ENCODE data around the gene EFNA3.

EFNA3 gene

DNA sequence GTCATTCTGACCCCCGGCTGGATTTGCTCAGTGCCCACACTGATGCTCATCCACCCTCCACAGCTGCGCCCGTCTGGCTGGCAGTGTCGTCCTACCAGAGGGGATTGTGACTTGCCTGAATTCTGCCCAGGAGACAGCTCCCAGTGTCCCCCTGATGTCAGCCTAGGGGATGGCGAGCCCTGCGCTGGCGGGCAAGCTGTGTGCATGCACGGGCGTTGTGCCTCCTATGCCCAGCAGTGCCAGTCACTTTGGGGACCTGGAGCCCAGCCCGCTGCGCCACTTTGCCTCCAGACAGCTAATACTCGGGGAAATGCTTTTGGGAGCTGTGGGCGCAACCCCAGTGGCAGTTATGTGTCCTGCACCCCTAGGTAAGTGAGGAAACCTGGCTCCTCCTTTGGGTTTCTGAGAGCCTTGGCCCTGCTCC is 20.8 kb upstream of the EFNA3 start (continued):
- no peak for TF ChIP-seq KLF10 (tag by site-specific recombination; IDR thresholded peaks at IDR 0.05)
- no peak for TF ChIP-seq GLIS2 (tag by site-specific recombination; IDR thresholded peaks at IDR 0.05)

GRCh38 chr1:155060736-155061135 is 17.9 kb upstream of the EFNA3 start:
- Histone ChIP-seq H3K4me3 (ENCODE audit: low read depth, low read length) (no peak overlapping the region), H3K36me3 (ENCODE audit: control insufficient read depth in 2 of 2, insufficient read depth in 1 of 2, low read length in 2 of 2) (peaks cover 0 to 50% of the 10 kb centered on the region in 2 experiments; a peak in 1 of 3 replicates), H3K4me1 (ENCODE audit: control insufficient read depth, insufficient read depth, low read length) (no peaks in the 10 kb centered on the region; the same call in none of the 2 replicates), H3K9me3 (ENCODE audit: control insufficient read depth, insufficient read depth, low read depth, low read length) (no peaks in the 10 kb centered on the region), H3K27ac (ENCODE audit: extremely low read depth, low read depth, low read length) (no peak overlapping the region)
- ChIA-PET POLR2A (interaction anchor here (1.3 to 1.7 kb wide), 4 partner anchors 10 to 105 kb away, joined by 3 to 7 read pairs (median 4); partner anchors contain the start of genes ADAM15 and PBXIP1), CTCF (interaction anchor here (0.6 to 10.9 kb wide), 19 partner anchors 9 to 582 kb away, joined by 3 to 117 read pairs (median 4); partner anchors contain the start of genes ADAM15, EFNA3 and SHC1)
- TF ChIP-seq, protein P1, sequence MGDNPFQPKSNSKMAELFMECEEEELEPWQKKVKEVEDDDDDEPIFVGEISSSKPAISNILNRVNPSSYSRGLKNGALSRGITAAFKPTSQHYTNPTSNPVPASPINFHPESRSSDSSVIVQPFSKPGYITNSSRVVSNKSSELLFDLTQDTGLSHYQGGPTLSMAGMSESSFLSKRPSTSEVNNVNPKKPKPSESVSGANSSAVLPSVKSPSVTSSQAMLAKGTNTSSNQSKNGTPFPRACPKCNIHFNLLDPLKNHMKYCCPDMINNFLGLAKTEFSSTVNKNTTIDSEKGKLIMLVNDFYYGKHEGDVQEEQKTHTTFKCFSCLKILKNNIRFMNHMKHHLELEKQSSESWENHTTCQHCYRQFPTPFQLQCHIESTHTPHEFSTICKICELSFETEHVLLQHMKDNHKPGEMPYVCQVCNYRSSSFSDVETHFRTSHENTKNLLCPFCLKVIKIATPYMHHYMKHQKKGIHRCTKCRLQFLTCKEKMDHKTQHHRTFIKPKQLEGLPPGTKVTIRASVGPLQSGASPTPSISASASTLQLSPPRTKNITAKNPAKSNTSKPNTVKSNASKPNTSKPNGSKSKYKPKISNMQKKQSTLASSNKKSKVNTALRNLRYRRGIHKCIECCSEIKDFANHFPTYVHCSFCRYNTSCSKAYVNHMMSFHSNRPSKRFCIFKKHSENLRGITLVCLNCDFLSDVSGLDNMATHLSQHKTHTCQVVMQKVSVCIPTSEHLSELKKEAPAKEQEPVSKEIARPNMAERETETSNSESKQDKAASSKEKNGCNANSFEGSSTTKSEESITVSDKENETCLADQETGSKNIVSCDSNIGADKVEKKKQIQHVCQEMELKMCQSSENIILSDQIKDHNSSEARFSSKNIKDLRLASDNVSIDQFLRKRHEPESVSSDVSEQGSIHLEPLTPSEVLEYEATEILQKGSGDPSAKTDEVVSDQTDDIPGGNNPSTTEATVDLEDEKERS (tag by site-specific recombination; IDR thresholded peaks at IDR 0.05) = no peak
- TF ChIP-seq GLIS2 (tag by site-specific recombination; IDR thresholded peaks at IDR 0.05) = peak; percentile 43

DNA sequence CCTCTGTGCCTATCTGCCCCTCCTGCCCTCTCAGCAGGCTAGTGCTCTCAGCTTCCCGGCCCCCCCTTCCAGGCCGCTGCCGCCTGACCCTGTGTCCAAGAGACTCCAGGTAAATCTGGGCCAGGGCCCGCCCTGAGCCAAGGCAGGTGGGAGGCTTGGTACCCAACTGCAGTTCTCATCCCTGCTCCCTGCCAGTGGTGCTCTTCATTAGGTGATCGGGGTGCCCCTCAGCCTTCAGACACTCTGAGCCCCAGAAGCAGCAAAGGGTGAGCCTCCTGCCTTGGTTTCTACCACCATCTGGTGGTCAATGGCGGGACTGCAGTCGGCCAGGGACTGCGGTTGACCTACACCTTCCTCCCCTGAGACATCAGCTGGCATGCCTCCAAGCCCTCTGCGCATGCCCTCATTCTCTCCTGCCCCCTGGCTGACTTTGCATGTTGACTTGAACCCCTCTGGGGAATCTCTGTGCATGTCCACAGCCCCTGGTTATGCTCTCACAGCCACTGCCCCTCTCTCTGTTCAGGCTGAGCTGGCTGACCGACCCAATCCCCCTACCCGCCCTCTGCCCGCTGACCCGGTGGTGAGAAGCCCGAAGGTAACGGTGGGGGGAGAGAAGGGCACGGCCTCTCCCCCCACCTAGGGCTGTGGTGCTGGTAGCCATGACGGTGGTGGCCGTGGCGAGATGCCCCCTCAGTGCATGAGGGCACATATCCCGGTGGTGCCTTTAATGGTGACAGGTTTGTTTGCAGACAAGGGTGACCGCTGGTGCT is 17.1 kb upstream of the EFNA3 start:
- Histone ChIP-seq H3K27ac (ENCODE audit: extremely low read depth, low read depth, low read length) (no peak overlapping the region), H3K36me3 (ENCODE audit: control insufficient read depth in 2 of 2, insufficient read depth in 1 of 2, low read length in 2 of 2) (peaks cover 0 to 41% of the 10 kb centered on the region in 2 experiments; a peak in 1 of 3 replicates), H3K4me1 (ENCODE audit: control insufficient read depth, insufficient read depth, low read length) (no peaks in the 10 kb centered on the region; the same call in none of the 2 replicates), H3K4me3 (ENCODE audit: low read depth, low read length) (no peak overlapping the region), H3K9me3 (ENCODE audit: control insufficient read depth, insufficient read depth, low read depth, low read length) (no peaks in the 10 kb centered on the region)
- POLR2A ChIA-PET = interaction anchor here (0.5 to 1.7 kb wide), 8 partner anchors 9 to 134 kb away, joined by 3 to 7 read pairs (median 4); partner anchors contain the start of genes ADAM15, KRTCAP2 and PBXIP1
- CTCF ChIA-PET = interaction anchor here (0.5 to 10.9 kb wide), 43 partner anchors 9 to 1068 kb away, joined by 3 to 117 read pairs (median 4); partner anchors contain the start of genes ADAM15, EFNA3, KRTCAP2 and PBXIP1
- TF ChIP-seq GLIS2 (tag by site-specific recombination; IDR thresholded peaks at IDR 0.05) = peak; percentile 76
- peak; percentile 33; the same call in 1 of the 2 replicates for TF ChIP-seq ZNF324 (tag by site-specific recombination; IDR thresholded peaks at IDR 0.05)
- peak; percentile 92 for TF ChIP-seq ZNF654 (tag by site-specific recombination; IDR thresholded peaks at IDR 0.05; ENCODE audit: low read depth)
- no peak for TF ChIP-seq REPIN1 (tag by site-specific recombination; IDR thresholded peaks at IDR 0.05; ENCODE audit: low read depth)
- TF ChIP-seq OVOL3 (tag by site-specific recombination; IDR thresholded peaks at IDR 0.05) = no peak
- no peak for TF ChIP-seq ZNF211 (tag by site-specific recombination; IDR thresholded peaks at IDR 0.05; ENCODE audit: low read depth)
- TF ChIP-seq, protein P2, sequence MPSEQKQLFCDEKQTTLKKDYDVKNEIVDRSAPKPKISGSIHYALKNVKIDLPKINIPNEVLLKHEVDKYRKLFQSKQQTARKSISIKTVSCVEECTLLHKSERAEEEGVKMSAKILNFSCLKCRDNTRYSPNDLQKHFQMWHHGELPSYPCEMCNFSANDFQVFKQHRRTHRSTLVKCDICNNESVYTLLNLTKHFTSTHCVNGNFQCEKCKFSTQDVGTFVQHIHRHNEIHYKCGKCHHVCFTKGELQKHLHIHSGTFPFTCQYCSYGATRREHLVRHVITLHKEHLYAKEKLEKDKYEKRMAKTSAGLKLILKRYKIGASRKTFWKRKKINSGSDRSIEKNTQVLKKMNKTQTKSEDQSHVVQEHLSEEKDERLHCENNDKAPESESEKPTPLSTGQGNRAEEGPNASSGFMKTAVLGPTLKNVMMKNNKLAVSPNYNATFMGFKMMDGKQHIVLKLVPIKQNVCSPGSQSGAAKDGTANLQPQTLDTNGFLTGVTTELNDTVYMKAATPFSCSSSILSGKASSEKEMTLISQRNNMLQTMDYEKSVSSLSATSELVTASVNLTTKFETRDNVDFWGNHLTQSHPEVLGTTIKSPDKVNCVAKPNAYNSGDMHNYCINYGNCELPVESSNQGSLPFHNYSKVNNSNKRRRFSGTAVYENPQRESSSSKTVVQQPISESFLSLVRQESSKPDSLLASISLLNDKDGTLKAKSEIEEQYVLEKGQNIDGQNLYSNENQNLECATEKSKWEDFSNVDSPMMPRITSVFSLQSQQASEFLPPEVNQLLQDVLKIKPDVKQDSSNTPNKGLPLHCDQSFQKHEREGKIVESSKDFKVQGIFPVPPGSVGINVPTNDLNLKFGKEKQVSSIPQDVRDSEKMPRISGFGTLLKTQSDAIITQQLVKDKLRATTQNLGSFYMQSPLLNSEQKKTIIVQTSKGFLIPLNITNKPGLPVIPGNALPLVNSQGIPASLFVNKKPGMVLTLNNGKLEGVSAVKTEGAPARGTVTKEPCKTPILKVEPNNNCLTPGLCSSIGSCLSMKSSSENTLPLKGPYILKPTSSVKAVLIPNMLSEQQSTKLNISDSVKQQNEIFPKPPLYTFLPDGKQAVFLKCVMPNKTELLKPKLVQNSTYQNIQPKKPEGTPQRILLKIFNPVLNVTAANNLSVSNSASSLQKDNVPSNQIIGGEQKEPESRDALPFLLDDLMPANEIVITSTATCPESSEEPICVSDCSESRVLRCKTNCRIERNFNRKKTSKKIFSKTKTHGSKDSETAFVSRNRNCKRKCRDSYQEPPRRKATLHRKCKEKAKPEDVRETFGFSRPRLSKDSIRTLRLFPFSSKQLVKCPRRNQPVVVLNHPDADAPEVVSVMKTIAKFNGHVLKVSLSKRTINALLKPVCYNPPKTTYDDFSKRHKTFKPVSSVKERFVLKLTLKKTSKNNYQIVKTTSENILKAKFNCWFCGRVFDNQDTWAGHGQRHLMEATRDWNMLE (tag by site-specific recombination; conservative IDR thresholded peaks at IDR 0.05; ENCODE audit: low read depth) = no peak
- no peak for TF ChIP-seq ZBTB21 (tag by site-specific recombination; IDR thresholded peaks at IDR 0.05)
- TF ChIP-seq GLI4 (tag by site-specific recombination; IDR thresholded peaks at IDR 0.05) = no peak
- peak; percentile 83; the same call in 1 of the 2 replicates for TF ChIP-seq ZNF2 (tag by site-specific recombination; IDR thresholded peaks at IDR 0.05)
- TF ChIP-seq ZNF223 (tag by site-specific recombination; IDR thresholded peaks at IDR 0.05) = no peak
- TF ChIP-seq ZSCAN16 (tag by site-specific recombination; IDR thresholded peaks at IDR 0.05) = no peak
- TF ChIP-seq ZNF155 (tag by site-specific recombination; IDR thresholded peaks at IDR 0.05) = no peak
- no peak for TF ChIP-seq ZSCAN23 (tag by site-specific recombination; IDR thresholded peaks at IDR 0.05)
- peak; percentile 58 for TF ChIP-seq ZNF341 (tag by site-specific recombination; IDR thresholded peaks at IDR 0.05; ENCODE audit: low read depth)
- TF ChIP-seq GLIS1 (tag by site-specific recombination; IDR thresholded peaks at IDR 0.05) = peak; percentile 70
- TF ChIP-seq ZBTB20 (tag by site-specific recombination; IDR thresholded peaks at IDR 0.05) = no peak
- TF ChIP-seq, protein P3, sequence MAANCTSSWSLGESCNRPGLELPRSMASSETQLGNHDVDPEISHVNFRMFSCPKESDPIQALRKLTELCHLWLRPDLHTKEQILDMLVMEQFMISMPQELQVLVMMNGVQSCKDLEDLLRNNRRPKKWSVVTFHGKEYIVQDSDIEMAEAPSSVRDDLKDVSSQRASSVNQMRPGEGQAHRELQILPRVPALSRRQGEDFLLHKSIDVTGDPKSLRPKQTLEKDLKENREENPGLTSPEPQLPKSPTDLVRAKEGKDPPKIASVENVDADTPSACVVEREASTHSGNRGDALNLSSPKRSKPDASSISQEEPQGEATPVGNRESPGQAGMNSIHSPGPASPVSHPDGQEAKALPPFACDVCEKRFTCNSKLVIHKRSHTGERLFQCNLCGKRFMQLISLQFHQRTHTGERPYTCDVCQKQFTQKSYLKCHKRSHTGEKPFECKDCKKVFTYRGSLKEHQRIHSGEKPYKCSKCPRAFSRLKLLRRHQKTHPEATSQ (tag by site-specific recombination; IDR thresholded peaks at IDR 0.05) = no peak

All from HEK293 (cell line).